ENCODE measurements around the gene AGA. TPM values are rescaled to one million over a fixed set of nuclear protein-coding genes. Genes with fewer than 3 reads are reported as not detected.

Gene AGA
- total RNA-seq, 1 experiment from 2014 or later = 21.5 TPM

DNA sequence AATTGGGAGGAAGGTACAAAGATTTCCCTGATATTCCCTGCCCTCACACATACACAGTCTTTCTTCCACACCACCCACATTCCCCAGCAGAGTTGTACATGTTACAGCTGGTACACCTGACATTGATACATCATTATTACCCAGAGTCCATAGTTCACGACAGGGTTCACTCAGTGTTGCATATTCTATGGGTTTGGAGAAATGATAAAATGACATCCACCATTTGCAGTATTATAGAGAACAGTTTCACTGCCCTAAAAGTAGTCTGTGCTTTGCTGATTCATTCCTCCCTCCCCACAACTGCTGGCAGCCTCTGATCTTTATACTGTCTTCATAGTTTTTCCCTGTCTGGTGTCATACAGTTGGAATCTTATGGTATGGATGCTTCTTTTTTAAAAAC is 15.0 kb downstream of the AGA start:
- Histone ChIP-seq H3K4me3 (ENCODE audit: low read length) (no peak overlapping the region), H3K9me3 (ENCODE audit: low read length) (no peaks in the 10 kb centered on the region), H3K27ac (ENCODE audit: low read length) (no peak overlapping the region), H2AFZ (ENCODE audit: low read length) (no peak overlapping the region), H3K4me2 (ENCODE audit: low read length) (no peak overlapping the region), H3K4me1 (ENCODE audit: insufficient read depth, low read length) (no peaks in the 10 kb centered on the region), H3K9me2 (replicated peaks; ENCODE audit: low read length) (no peaks in the 10 kb centered on the region), H3K79me2 (ENCODE audit: low read length) (no peaks in the 10 kb centered on the region), H3K9ac (ENCODE audit: low read length) (no peak overlapping the region), H3F3A (ENCODE audit: low read length, unreplicated experiment) (no peaks in the 10 kb centered on the region), H3K27me3 (ENCODE audit: low read length) (no peaks in the 10 kb centered on the region), H3K36me3 (ENCODE audit: low read depth, low read length) (no peaks in the 10 kb centered on the region), H4K20me1 (ENCODE audit: low read length) (no peaks in the 10 kb centered on the region)
- intact Hi-C loops (cut with micrococcal nuclease) = no loop called here
- ChIA-PET POLR2A (ENCODE audit: unreplicated experiment) (no interaction called here), CTCF (no interaction called here)
- no TSS peak for BruUV-seq (replicated peaks)
- TF ChIP-seq, protein P1, sequence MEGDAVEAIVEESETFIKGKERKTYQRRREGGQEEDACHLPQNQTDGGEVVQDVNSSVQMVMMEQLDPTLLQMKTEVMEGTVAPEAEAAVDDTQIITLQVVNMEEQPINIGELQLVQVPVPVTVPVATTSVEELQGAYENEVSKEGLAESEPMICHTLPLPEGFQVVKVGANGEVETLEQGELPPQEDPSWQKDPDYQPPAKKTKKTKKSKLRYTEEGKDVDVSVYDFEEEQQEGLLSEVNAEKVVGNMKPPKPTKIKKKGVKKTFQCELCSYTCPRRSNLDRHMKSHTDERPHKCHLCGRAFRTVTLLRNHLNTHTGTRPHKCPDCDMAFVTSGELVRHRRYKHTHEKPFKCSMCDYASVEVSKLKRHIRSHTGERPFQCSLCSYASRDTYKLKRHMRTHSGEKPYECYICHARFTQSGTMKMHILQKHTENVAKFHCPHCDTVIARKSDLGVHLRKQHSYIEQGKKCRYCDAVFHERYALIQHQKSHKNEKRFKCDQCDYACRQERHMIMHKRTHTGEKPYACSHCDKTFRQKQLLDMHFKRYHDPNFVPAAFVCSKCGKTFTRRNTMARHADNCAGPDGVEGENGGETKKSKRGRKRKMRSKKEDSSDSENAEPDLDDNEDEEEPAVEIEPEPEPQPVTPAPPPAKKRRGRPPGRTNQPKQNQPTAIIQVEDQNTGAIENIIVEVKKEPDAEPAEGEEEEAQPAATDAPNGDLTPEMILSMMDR (conservative IDR thresholded peaks at IDR 0.05; ENCODE audit: low read depth, low read length) = no peak
- TF ChIP-seq EZH2 (IDR thresholded peaks at IDR 0.05; ENCODE audit: low read length, unreplicated experiment) (no peak), EZH2phosphoT487 (IDR thresholded peaks at IDR 0.05; ENCODE audit: borderline replicate concordance, low read length) (no peak)
- ATAC-seq (no peak), DNase-seq (no peak)

DNA sequence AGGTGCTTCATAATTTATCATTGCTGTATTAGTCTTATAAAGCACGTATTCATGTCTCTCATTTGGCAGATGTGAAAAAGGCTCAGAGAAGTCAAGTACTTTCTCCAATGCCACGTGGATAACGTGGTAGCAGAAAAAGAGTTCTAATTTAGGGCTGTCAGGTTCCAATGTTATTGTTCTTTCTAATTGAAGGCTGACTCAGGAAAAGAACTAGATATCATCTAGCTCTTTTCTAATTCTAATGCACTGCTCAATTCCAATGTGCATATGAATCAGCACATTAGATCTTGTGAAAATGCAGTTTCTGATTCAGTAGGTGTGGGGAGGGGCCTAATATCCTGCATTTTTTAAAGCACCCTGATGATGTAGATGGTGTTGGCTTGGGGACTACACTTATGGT is 22.8 kb downstream of the AGA start:
- H3K4me1 ChIP-seq (ENCODE audit: insufficient read depth, low read length) = no peaks in the 10 kb centered on the region
- TF ChIP-seq EZH2 (IDR thresholded peaks at IDR 0.05; ENCODE audit: low read length, unreplicated experiment) (no peak), EZH2phosphoT487 (IDR thresholded peaks at IDR 0.05; ENCODE audit: borderline replicate concordance, low read length) (no peak)
- TF ChIP-seq, protein P1 (conservative IDR thresholded peaks at IDR 0.05; ENCODE audit: low read depth, low read length) = no peak
- H3K27me3 ChIP-seq (ENCODE audit: low read length) = no peaks in the 10 kb centered on the region
- no TSS peak for BruUV-seq (replicated peaks)
- no peak overlapping the region for H3K4me3 ChIP-seq (ENCODE audit: low read length)
- no peak overlapping the region for H3K4me2 ChIP-seq (ENCODE audit: low read length)
- no peaks in the 10 kb centered on the region for H3K36me3 ChIP-seq (ENCODE audit: low read depth, low read length)
- no peak overlapping the region for H2AFZ ChIP-seq (ENCODE audit: low read length)
- H3K9me3 ChIP-seq (ENCODE audit: low read length) = no peaks in the 10 kb centered on the region
- no peak overlapping the region for H3K27ac ChIP-seq (ENCODE audit: low read length)
- no peaks in the 10 kb centered on the region for H3K79me2 ChIP-seq (ENCODE audit: low read length)
- intact Hi-C loops (cut with micrococcal nuclease) = no loop called here
- ATAC-seq (no peak), DNase-seq (no peak)
- H4K20me1 ChIP-seq (ENCODE audit: low read length) = no peaks in the 10 kb centered on the region
- H3K9ac ChIP-seq (ENCODE audit: low read length) = no peak overlapping the region
- H3F3A ChIP-seq (ENCODE audit: low read length, unreplicated experiment) = no peaks in the 10 kb centered on the region
- no peaks in the 10 kb centered on the region for H3K9me2 ChIP-seq (replicated peaks; ENCODE audit: low read length)
- CTCF ChIA-PET = no interaction called here
- POLR2A ChIA-PET (ENCODE audit: unreplicated experiment) = no interaction called here

DNA sequence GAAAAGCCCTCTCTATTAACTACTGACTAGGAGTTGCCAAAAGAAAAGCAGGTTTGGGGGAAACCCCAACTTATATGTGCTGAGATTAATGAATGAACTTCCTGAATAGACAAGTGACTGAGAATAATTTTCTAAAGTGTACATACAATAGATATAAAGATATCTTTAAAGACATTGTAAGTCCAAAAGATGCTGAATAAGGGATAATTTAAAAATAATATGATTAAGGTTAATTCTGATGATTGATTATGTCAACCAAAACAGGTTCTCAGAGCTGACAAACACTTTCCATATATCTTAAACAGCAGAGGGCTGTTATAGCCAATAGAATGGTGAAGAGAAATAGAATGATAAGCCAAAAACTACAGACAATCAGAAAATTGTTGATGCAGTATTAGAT is 28.6 kb downstream of the AGA start:
- Histone ChIP-seq H3K9me3 (ENCODE audit: low read length) (no peaks in the 10 kb centered on the region), H2AFZ (ENCODE audit: low read length) (no peak overlapping the region), H3F3A (ENCODE audit: low read length, unreplicated experiment) (no peaks in the 10 kb centered on the region), H3K36me3 (ENCODE audit: low read depth, low read length) (no peaks in the 10 kb centered on the region), H3K9me2 (replicated peaks; ENCODE audit: low read length) (no peaks in the 10 kb centered on the region), H3K27ac (ENCODE audit: low read length) (no peak overlapping the region), H4K20me1 (ENCODE audit: low read length) (no peaks in the 10 kb centered on the region), H3K9ac (ENCODE audit: low read length) (no peak overlapping the region), H3K4me3 (ENCODE audit: low read length) (no peak overlapping the region), H3K4me1 (ENCODE audit: insufficient read depth, low read length) (no peaks in the 10 kb centered on the region), H3K4me2 (ENCODE audit: low read length) (no peak overlapping the region), H3K79me2 (ENCODE audit: low read length) (no peaks in the 10 kb centered on the region), H3K27me3 (ENCODE audit: low read length) (no peaks in the 10 kb centered on the region)
- CTCF ChIA-PET = no interaction called here
- POLR2A ChIA-PET (ENCODE audit: unreplicated experiment) = no interaction called here
- TF ChIP-seq, protein P1 (conservative IDR thresholded peaks at IDR 0.05; ENCODE audit: low read depth, low read length) = no peak
- TF ChIP-seq EZH2phosphoT487 (IDR thresholded peaks at IDR 0.05; ENCODE audit: borderline replicate concordance, low read length) (no peak), EZH2 (IDR thresholded peaks at IDR 0.05; ENCODE audit: low read length, unreplicated experiment) (no peak)
- ATAC-seq (no peak), DNase-seq (no peak)
- BruUV-seq (replicated peaks) = no TSS peak
- intact Hi-C loops (cut with micrococcal nuclease) = no loop called here
